Activated CD4-positive, alpha-beta T cell treated with anti-CD3 and anti-CD28 coated beads, Interleukin-2, amount 10 ng/mL, durations not matched to agents 24 days and 14 days (primary cell): ENCODE data around the gene CALHM3. TPM values are rescaled to one million over a fixed set of nuclear protein-coding genes. Genes with fewer than 3 reads are reported as not detected.
"Not testable (repeated sequence)": the region's sequence is repeated elsewhere in the genome, so short reads cannot be mapped to it uniquely, and the experiment has no call there.

Experiments used
- DNase-seq: peaks from one replicate; pipeline ENCODE4 v3.0.0; 2022
- H3K27ac Mint-ChIP-seq: one replicate; pipeline ENCODE4 v1.8.0; 2022; ENCODE audit warnings: mild to moderate bottlenecking, mixed read lengths
- H3K27me3 Mint-ChIP-seq: one replicate; pipeline ENCODE4 v1.8.0; 2022; ENCODE audit warnings: mixed read lengths
- H3K36me3 Mint-ChIP-seq: one replicate; pipeline ENCODE4 v1.8.0; 2022; ENCODE audit warnings: low read depth, mild to moderate bottlenecking, mixed read lengths
- H3K4me1 Mint-ChIP-seq: one replicate; pipeline ENCODE4 v1.8.0; 2021; ENCODE audit warnings: mixed read lengths
- H3K4me3 Mint-ChIP-seq: one replicate; pipeline ENCODE4 v1.8.0; 2022; ENCODE audit warnings: mild to moderate bottlenecking, moderate library complexity, mixed read lengths
- H3K9me3 Mint-ChIP-seq: one replicate; pipeline ENCODE4 v1.8.0; 2021; ENCODE audit warnings: mixed read lengths
- intact Hi-C: fragments of 100-400 bp; cut with micrococcal nuclease; formaldehyde crosslinking; loops from one replicate; pipeline ENCODE4 v1.15.1; 2023
- total RNA-seq: library from RNA; stranded (reverse); gene quantifications from 2 replicates; pipeline ENCODE4 v1.2.3, GENCODE V29; 2022

The CALHM3 gene
- total RNA-seq, 1 donor from 2014 or later: not detected

DNA sequence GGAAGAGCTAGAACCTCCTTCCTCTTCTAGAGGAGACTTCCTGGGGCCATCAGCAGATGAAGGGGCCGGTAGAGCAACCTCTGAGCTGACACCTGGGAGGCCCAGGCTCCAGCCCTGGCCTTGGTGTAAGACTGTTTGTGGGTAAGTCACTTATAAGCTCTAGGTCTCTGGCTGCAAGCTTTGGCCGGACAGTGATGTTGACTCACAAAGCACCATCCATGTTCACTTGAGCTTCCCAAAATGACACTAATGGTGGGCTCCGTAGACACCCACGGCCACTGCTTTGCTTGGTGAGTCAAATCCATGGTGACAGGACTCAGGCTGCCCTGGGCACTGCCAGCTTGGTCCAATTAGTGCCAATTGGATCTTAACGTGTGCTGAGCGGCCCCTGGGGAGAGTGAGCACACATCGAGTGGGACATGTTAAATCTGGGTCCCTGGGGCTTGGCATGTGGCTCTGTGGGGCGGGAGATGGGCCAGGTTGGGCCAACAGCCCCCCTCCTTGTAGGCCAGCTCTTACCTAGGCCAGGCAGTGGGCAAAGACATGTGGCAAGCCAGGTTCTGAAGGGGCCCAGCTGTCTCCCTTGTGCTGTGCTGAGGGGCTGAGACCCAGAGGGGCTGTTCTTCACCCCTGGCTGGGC lies 31.1 kb upstream of the CALHM3 start:
- intact Hi-C loops: no loop called here
- DNase-seq: no peak
- no peaks in the 10 kb centered on the region for H3K36me3 Mint-ChIP-seq

DNA sequence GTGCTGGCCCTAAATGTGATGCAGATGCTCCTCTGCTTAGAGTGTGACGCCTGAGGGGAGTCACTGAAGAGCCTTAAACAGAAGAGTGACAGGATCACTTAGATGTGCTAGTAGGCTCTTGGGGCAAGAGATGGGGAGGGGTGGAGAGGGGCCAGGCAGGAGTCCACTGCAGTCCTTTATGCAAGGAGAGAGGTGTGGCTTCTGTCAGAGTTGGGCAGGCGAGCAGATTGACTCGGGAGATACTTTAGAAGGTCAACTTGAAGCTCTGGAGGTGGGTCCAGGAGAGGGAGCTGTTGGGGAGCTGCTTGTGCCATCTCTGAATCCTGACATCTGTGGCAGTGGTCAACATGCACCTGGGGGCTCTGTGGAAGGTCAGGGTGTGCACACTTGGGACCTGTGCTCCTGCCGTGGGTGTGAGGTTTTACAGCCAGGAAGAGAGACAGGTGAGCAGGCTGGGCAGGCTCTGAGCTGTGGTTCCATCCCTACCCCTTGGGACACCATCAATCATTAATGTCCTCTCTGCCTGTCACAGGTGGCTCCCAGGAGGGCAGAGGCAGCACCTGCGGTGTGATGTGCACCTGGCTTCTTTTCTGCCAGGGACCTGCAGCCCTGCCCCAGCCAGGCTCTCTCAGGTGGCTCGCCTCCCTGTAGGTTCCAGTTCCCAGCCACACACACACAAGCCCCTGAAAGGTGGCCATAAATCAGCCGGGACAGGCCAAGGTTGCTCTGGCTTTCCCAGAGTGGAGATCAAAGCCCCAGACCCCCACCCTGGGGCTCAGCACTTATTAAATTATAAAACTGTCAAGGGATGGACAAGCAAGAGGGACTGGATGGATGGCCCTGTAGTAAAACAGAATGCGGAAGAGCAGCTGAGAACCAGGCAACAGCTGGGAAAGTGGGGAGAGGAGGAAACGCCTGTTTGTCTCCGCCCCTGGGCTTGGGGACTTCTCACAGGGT lies 28.5 kb upstream of the CALHM3 start:
- no peak overlapping the region for H3K27ac Mint-ChIP-seq
- H3K4me1 Mint-ChIP-seq: peaks cover 17% of the 10 kb centered on the region
- H3K36me3 Mint-ChIP-seq: peaks cover 3% of the 10 kb centered on the region
- no peak for DNase-seq
- intact Hi-C loops: no loop called here
- no peaks in the 10 kb centered on the region for H3K9me3 Mint-ChIP-seq
- H3K4me3 Mint-ChIP-seq: no peak overlapping the region
- H3K27me3 Mint-ChIP-seq: peaks cover 49% of the 10 kb centered on the region

More for the DNA sequence above, 31.1 kb upstream of the CALHM3 start:
- Mint-ChIP-seq H3K27me3 (peaks cover 36% of the 10 kb centered on the region), H3K4me1 (peaks cover 5% of the 10 kb centered on the region), H3K9me3 (no peaks in the 10 kb centered on the region), H3K27ac (no peak overlapping the region), H3K4me3 (no peak overlapping the region)

GRCh38 chr10:103506061-103506460 lies 27.0 kb upstream of the CALHM3 start:
- Mint-ChIP-seq H3K9me3 (no peaks in the 10 kb centered on the region), H3K27me3 (peaks cover 52% of the 10 kb centered on the region), H3K4me1 (peaks cover 22% of the 10 kb centered on the region), H3K27ac (no peak overlapping the region), H3K4me3 (no peak overlapping the region), H3K36me3 (peaks cover 3% of the 10 kb centered on the region)
- intact Hi-C loops: no loop called here
- no peak for DNase-seq

DNA sequence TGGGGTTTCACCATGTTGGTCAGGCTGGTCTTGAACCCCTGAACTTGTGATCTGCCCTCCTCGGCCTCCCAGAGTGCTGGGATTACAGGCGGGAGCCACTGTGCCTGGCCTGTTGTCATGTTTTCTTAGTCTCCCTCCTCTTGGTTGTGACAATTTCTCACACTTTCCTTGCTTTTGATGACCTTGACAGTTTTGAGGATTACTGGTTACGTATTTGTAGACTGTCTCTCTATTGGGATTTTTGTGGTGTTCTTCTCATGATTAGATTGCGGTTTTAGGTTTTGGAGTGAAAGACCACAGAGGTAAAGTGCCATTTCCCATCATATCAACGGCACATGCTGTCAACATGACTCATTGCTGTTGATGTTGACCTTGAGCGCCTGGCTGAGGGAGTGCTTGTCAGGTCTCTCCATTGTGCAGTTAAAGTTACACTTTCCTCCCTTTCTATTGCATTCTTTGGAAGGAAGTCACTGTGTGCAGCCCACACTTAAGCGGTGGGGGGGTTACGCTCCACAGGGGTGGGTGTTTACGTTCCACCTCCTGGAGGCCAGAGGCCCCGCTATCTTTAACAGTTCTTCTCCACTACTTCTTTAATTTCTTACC lies 25.2 kb upstream of the CALHM3 start:
- Mint-ChIP-seq H3K27me3 (peaks cover 59% of the 10 kb centered on the region), H3K36me3 (peaks cover 3% of the 10 kb centered on the region), H3K4me1 (peaks cover 31% of the 10 kb centered on the region), H3K27ac (peak overlapping the region; percentile 59), H3K4me3 (peak overlapping the region; percentile 53), H3K9me3 (no peaks in the 10 kb centered on the region)
- intact Hi-C loops: loop anchor here (1.0 to 5.0 kb wide), 3 partner anchors 11 to 183 kb away; partner anchors contain the start of gene NEURL1
- DNase-seq: peak; percentile 84

DNA sequence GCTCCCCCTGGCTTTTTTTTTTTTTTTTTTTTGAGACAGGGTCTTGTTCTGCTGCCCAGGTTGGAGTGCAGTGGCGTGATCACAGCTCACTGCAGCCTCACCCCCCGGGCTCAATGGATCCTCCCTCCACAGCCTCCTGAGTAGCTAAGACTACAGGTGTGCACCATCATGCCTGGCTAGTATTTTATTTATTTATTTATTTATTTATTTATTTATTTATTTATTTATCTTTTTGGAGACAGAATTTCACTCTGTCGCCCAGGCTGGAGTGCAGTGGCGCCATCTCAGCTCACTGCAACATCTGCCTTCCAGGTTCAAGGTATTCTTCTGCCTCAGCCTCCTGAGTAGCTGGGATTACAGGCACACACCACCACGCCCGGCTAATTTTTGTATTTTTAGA lies 24.7 kb upstream of the CALHM3 start:
- H3K4me3 Mint-ChIP-seq: not testable (repeated sequence)

DNA sequence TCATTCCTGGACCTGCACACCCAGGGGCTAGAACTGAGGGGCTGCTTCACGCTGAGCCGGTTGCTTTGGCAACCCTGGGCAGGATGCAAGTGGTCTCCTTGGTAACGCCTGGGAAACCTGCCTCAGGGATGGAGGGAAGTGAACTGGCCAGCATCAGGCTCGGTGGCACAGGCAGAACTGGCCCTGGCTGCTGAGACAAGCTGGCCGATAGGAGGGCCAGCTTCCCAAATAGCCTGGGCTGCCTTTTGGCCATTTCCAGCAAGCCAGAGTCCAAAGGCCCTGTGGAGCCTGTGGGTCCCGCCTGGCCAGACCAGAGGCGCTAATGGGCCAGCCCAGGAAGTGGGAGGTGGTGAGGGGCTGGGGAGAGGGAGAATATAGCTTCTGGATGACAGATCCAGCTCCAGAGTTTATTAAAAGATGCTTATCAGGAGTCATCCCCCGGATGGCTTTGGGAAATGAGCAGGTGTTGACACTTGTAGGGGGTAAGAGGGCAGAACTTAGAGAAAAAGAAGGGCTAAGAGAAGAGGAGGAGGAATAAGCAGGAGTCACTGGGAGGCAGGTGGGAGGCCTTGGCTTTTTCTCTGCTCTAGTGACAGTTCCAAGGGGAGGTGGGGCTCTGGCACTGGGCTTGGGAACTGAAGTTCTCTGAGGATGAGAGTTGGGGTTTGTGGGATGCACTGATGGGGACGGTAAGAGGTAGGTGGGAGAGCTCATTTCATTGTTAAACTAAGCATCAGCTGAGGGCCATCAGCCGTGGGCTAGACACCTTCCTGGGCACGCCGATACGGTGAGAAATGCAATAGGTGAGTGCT lies 24.0 kb upstream of the CALHM3 start:
- peaks cover 31% of the 10 kb centered on the region for H3K4me1 Mint-ChIP-seq
- no peaks in the 10 kb centered on the region for H3K9me3 Mint-ChIP-seq
- H3K4me3 Mint-ChIP-seq: peak overlapping the region; percentile 4
- H3K27me3 Mint-ChIP-seq: peaks cover 63% of the 10 kb centered on the region
- peak overlapping the region; percentile 43 for H3K27ac Mint-ChIP-seq
- no peak for DNase-seq
- intact Hi-C loops: loop anchor here (5.0 kb wide), 1 partner anchor 184 kb away; no protein-coding TSS in a partner anchor
- peaks cover 3% of the 10 kb centered on the region for H3K36me3 Mint-ChIP-seq

More for the DNA sequence above, 24.7 kb upstream of the CALHM3 start:
- not testable (repeated sequence) for DNase-seq, H3K9me3 Mint-ChIP-seq, H3K36me3 Mint-ChIP-seq, H3K27ac Mint-ChIP-seq
- intact Hi-C loops: loop anchor here (1.0 to 5.0 kb wide), 3 partner anchors 10 to 184 kb away; partner anchors contain the start of gene NEURL1
- peaks cover 64% of the 10 kb centered on the region for H3K27me3 Mint-ChIP-seq
- peaks cover 31% of the 10 kb centered on the region for H3K4me1 Mint-ChIP-seq

DNA sequence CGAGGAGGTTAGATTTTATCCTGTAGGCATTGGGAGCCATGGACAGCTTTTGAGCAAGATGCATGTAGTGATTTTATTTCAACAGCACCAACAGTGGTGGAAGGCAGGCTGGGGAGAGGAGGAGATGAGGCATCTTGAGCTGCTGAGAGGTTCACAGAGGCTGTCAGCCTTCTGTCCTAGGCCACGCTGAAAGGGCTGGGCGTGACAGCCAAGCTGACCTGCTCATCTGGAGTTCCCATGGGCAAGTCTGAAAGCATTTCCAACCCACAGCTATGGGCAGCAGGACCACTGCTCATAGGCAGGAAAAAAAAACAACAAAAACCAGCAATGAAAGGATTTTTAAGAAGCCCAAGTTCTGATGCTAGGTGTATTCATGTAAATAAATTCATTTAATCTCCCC lies 22.1 kb upstream of the CALHM3 start:
- peaks cover 3% of the 10 kb centered on the region for H3K36me3 Mint-ChIP-seq
- DNase-seq: no peak
- peaks cover 30% of the 10 kb centered on the region for H3K4me1 Mint-ChIP-seq
- H3K4me3 Mint-ChIP-seq: peak overlapping the region; percentile 21
- peaks cover 64% of the 10 kb centered on the region for H3K27me3 Mint-ChIP-seq
- H3K27ac Mint-ChIP-seq: peak overlapping the region; percentile 31
- H3K9me3 Mint-ChIP-seq: no peaks in the 10 kb centered on the region
- intact Hi-C loops: loop anchor here (5.0 kb wide), 1 partner anchor 186 kb away; no protein-coding TSS in a partner anchor

GRCh38 chr10:103500481-103500880 lies 21.4 kb upstream of the CALHM3 start:
- Mint-ChIP-seq H3K4me3 (peak overlapping the region; percentile 21), H3K27me3 (peaks cover 64% of the 10 kb centered on the region)

GRCh38 chr10:103499881-103500280 lies 20.8 kb upstream of the CALHM3 start:
- H3K4me1 Mint-ChIP-seq: peaks cover 30% of the 10 kb centered on the region
- peaks cover 70% of the 10 kb centered on the region for H3K27me3 Mint-ChIP-seq
- H3K4me3 Mint-ChIP-seq: no peak overlapping the region
- DNase-seq: no peak
- intact Hi-C loops: loop anchor here (5.0 kb wide), 1 partner anchor 187 kb away; no protein-coding TSS in a partner anchor
- H3K27ac Mint-ChIP-seq: no peak overlapping the region
- no peaks in the 10 kb centered on the region for H3K9me3 Mint-ChIP-seq
- H3K36me3 Mint-ChIP-seq: peaks cover 3% of the 10 kb centered on the region

More at GRCh38 chr10:103500481-103500880, 21.4 kb upstream of the CALHM3 start:
- DNase-seq: no peak
- Mint-ChIP-seq H3K36me3 (peaks cover 3% of the 10 kb centered on the region), H3K4me1 (peaks cover 30% of the 10 kb centered on the region), H3K9me3 (no peaks in the 10 kb centered on the region), H3K27ac (peak overlapping the region; percentile 31)
- intact Hi-C loops: loop anchor here (5.0 kb wide), 1 partner anchor 187 kb away; no protein-coding TSS in a partner anchor

GRCh38 chr10:103498936-103499638 lies 20.0 kb upstream of the CALHM3 start:
- intact Hi-C loops: no loop called here
- Mint-ChIP-seq H3K27ac (no peak overlapping the region), H3K36me3 (no peaks in the 10 kb centered on the region), H3K27me3 (peaks cover 74% of the 10 kb centered on the region), H3K4me3 (no peak overlapping the region), H3K4me1 (peaks cover 28% of the 10 kb centered on the region), H3K9me3 (no peaks in the 10 kb centered on the region)
- DNase-seq: no peak

DNA sequence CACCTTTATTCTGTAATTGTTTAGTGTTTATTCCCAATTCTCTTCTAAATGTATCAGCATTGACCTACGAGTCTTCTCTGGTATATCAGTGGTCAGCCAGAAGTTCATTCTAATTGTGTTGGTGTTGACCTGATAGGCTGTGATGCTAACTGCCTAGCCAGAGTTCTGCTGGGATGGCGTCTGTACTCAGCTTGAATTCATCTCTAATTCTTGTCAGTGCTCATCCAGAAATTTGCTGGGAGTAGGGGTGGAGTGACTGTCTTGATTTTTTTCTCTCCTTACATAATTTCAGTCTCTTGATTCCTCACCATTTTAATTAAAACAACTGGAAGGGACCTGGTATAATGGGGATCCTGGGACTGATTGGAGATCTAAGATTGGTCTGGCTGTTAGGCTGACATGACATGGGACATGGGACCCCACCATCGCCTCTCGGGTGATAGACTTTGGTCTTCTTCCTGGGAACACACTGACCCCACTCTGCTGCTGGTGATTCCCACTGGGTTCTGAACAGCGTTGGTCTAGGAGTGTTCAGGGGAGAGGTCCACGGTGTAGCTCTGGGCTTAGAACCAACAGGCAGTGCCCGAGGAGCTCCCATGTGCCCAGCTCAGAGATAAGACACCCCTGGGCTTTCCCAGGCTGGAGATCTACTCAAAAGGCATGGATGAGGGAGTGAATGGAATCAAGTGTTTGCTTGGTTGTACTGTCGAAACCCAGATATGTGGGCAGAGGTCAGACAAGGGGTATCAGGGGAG lies 18.3 kb upstream of the CALHM3 start:
- Mint-ChIP-seq H3K4me3 (no peak overlapping the region), H3K27ac (no peak overlapping the region), H3K27me3 (peaks cover 74% of the 10 kb centered on the region), H3K4me1 (peaks cover 28% of the 10 kb centered on the region), H3K9me3 (no peaks in the 10 kb centered on the region), H3K36me3 (no peaks in the 10 kb centered on the region)
- no peak for DNase-seq
- intact Hi-C loops: no loop called here

DNA sequence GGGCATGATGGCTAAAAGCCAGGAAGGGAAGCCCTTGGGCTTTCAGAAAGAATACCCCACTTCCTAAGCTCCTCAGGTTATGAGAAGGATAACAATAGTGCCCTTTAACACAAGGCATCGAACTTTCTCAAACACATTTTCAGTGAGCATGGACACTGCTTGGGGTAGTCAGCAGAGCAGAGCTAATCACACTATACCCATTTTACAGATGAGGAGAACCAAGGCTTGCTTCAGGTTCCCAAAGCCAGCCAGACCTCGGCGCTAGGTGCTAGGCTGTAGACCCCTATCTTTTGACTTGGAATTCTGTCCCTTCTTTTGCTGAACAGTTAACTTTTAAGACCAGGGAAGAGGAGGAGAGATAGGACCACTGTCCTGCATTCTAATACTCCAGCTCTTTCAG lies 16.3 kb upstream of the CALHM3 start:
- Mint-ChIP-seq H3K4me1 (peaks cover 24% of the 10 kb centered on the region), H3K9me3 (no peaks in the 10 kb centered on the region), H3K27me3 (peaks cover 71% of the 10 kb centered on the region), H3K36me3 (no peaks in the 10 kb centered on the region), H3K27ac (no peak overlapping the region), H3K4me3 (peak overlapping the region; percentile 73)
- DNase-seq: no peak
- intact Hi-C loops: no loop called here
